ENCODE results near the gene AK9.

DNA sequence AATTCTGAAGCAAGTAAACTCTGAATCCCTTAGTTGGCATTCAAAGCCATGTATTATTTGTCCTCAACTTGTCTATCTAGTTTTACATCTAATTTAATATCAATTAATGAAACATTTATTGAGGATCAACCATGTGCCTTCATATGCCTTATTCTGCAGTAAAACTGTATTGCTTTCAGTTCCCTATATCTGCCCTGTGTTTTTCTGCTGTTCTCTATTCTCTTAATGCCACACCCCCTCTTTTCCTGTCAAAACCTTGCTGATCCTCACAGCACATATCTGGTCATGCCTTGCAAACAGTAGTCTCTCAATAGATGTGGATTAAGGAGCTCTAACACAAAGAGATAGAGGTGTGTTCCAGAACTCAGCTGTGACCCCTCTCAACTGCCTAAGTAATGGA is 2.1 kb upstream of the AK9 start:
- TF ChIP-seq POLR2A (IDR thresholded peaks at IDR 0.05; ENCODE audit: low read length) (no peak), GATA1 (IDR thresholded peaks at IDR 0.05; ENCODE audit: low read depth, low read length) (no peak)

Data from erythroblast (primary cell).